H9 (cell line): ENCODE data around the gene PDCD2. TPM values are rescaled to one million over a fixed set of nuclear protein-coding genes. Genes with fewer than 3 reads are reported as not detected.
"Not testable (repeated sequence)": the region's sequence is repeated elsewhere in the genome, so short reads cannot be mapped to it uniquely, and the experiment has no call there.

ENCODE experiments used
- DNase-seq: peaks from one replicate; pipeline ENCODE4 v3.0.0-alpha.2; 2017
- H2AFZ ChIP-seq: one replicate; pipeline ENCODE4 v1.6.1; 2013; ENCODE audit warnings: mild to moderate bottlenecking, low read length, control low read depth, moderate library complexity
- H2AK5ac ChIP-seq: 2 replicates; pipeline ENCODE4 v1.6.1; 2013; ENCODE audit warnings: low read length, control low read depth, mixed read lengths; ENCODE audit not compliant: insufficient read length
- H2BK120ac ChIP-seq: one replicate; pipeline ENCODE4 v1.6.1; 2013; ENCODE audit warnings: low read depth, mild to moderate bottlenecking, low read length, control low read depth, inconsistent platforms; ENCODE audit not compliant: poor library complexity, severe bottlenecking
- H2BK12ac ChIP-seq: 2 replicates; pipeline ENCODE4 v1.6.1; 2013; ENCODE audit warnings: low read length, control low read depth, mixed read lengths, low read depth; ENCODE audit not compliant: insufficient read length
- H2BK15ac ChIP-seq: 2 replicates; pipeline ENCODE4 v1.6.1; 2013; ENCODE audit warnings: low read depth, low read length, control low read depth
- H2BK20ac ChIP-seq: one replicate; pipeline ENCODE4 v1.6.1; 2013; ENCODE audit warnings: low read depth, mild to moderate bottlenecking, low read length, control low read depth, inconsistent platforms; ENCODE audit not compliant: poor library complexity, severe bottlenecking
- H2BK5ac ChIP-seq: 2 replicates; pipeline ENCODE4 v1.6.1; 2013; ENCODE audit warnings: low read length, control low read depth, mixed read lengths; ENCODE audit not compliant: insufficient read length
- H3K14ac ChIP-seq: 2 replicates; pipeline ENCODE4 v1.6.1; 2013; ENCODE audit warnings: low read length, control low read depth; ENCODE audit not compliant: insufficient read depth
- H3K18ac ChIP-seq: 2 replicates; pipeline ENCODE4 v1.6.1; 2013; ENCODE audit warnings: low read depth, mild to moderate bottlenecking, mixed read lengths, low read length, control low read depth; ENCODE audit not compliant: insufficient read length
- H3K23ac ChIP-seq: 2 replicates; pipeline ENCODE4 v1.6.1; 2013; ENCODE audit warnings: low read length, control low read depth, mixed read lengths, low read depth; ENCODE audit not compliant: insufficient read length
- H3K23me2 ChIP-seq: 2 replicates; pipeline ENCODE4 v1.6.1; 2013; ENCODE audit warnings: low read depth, mild to moderate bottlenecking, mixed read lengths, low read length, control low read depth; ENCODE audit not compliant: insufficient read length, poor library complexity, severe bottlenecking
- H3K27ac ChIP-seq: 2 replicates; pipeline ENCODE4 v1.5.1; 2013; ENCODE audit warnings: low read length, control low read depth, mixed read lengths, low read depth; ENCODE audit not compliant: insufficient read length
- H3K27me3 ChIP-seq: 2 replicates; pipeline ENCODE4 v1.6.1; 2013; ENCODE audit warnings: low read length, control low read depth, inconsistent platforms; ENCODE audit not compliant: insufficient read depth
- H3K4ac ChIP-seq: 2 replicates; pipeline ENCODE4 v1.6.1; 2013; ENCODE audit warnings: low read depth, mild to moderate bottlenecking, control low read depth, inconsistent platforms, low read length, moderate library complexity
- H3K4me1 ChIP-seq: 2 replicates; pipeline ENCODE4 v1.6.1; 2013; ENCODE audit warnings: low read length, control low read depth, inconsistent platforms; ENCODE audit not compliant: insufficient read depth
- H3K4me2 ChIP-seq: 2 replicates; pipeline ENCODE4 v1.6.1; 2013; ENCODE audit warnings: low read length, control low read depth, mixed read lengths; ENCODE audit not compliant: insufficient read length, insufficient read depth
- H3K56ac ChIP-seq: 2 replicates; pipeline ENCODE4 v1.6.1; 2013; ENCODE audit warnings: low read depth, mild to moderate bottlenecking, mixed read lengths, low read length, control low read depth; ENCODE audit not compliant: insufficient read length
- H3K79me1 ChIP-seq: 2 replicates; pipeline ENCODE4 v1.6.1; 2013; ENCODE audit warnings: low read depth, mild to moderate bottlenecking, moderate library complexity, low read length, control low read depth, inconsistent platforms; ENCODE audit not compliant: insufficient read depth, poor library complexity, severe bottlenecking
- H3K79me2 ChIP-seq: 2 replicates; pipeline ENCODE4 v1.6.1; 2013; ENCODE audit warnings: low read length, control low read depth, inconsistent platforms; ENCODE audit not compliant: insufficient read depth
- H3K9ac ChIP-seq: 2 replicates; pipeline ENCODE4 v1.6.1; 2013; ENCODE audit warnings: low read length, control low read depth, mixed read lengths; ENCODE audit not compliant: insufficient read length; ENCODE audit errors: extremely low read depth
- H3K9me3 ChIP-seq: one replicate; pipeline ENCODE4 v1.6.1; 2013; ENCODE audit warnings: low read depth, low read length, inconsistent platforms; ENCODE audit not compliant: control insufficient read depth
- H3T11ph ChIP-seq: one replicate; pipeline ENCODE4 v1.6.1; 2013; ENCODE audit warnings: mild to moderate bottlenecking, low read length, control low read depth, inconsistent platforms
- H4K20me1 ChIP-seq: one replicate; pipeline ENCODE4 v1.6.1; 2013; ENCODE audit not compliant: control insufficient read depth, insufficient read length, insufficient read depth
- H4K5ac ChIP-seq: 2 replicates; pipeline ENCODE4 v1.6.1; 2013; ENCODE audit warnings: low read depth, mild to moderate bottlenecking, mixed read lengths, low read length, control low read depth; ENCODE audit not compliant: insufficient read length
- H4K8ac ChIP-seq: replicated peaks from 2 replicates; pipeline ENCODE4 v1.6.1; 2013; ENCODE audit warnings: low read length, control low read depth, mixed read lengths, low read depth; ENCODE audit not compliant: insufficient read length
- H4K91ac ChIP-seq: 2 replicates; pipeline ENCODE4 v1.6.1; 2013; ENCODE audit warnings: low read depth, mild to moderate bottlenecking, moderate library complexity, mixed read lengths, low read length, control low read depth; ENCODE audit not compliant: insufficient read length
- H3K27ac Mint-ChIP-seq, 3 experiments: 2 replicates in 2 of 3; 3 replicates in 1 of 3; pipeline ENCODE4 v1.8.0; 2020 to 2021; ENCODE audit warnings: mixed read lengths in 3 of 3, mild to moderate bottlenecking in 1 of 3, moderate library complexity in 1 of 3
- H3K27me3 Mint-ChIP-seq: 2 replicates; pipeline ENCODE4 v1.8.0; 2021; ENCODE audit warnings: low read depth, mild to moderate bottlenecking, moderate library complexity, mixed read lengths
- H3K36me3 Mint-ChIP-seq, 3 experiments: 2 replicates in 2 of 3; 3 replicates in 1 of 3; pipeline ENCODE4 v1.8.0; 2020 to 2021; ENCODE audit warnings: low read depth in 3 of 3, mixed read lengths in 3 of 3; ENCODE audit not compliant: insufficient read depth in 1 of 3
- H3K4me1 Mint-ChIP-seq, 2 experiments: 2 replicates each; pipeline ENCODE4 v1.8.0; 2020; ENCODE audit warnings: mixed read lengths in 2 of 2
- H3K4me3 Mint-ChIP-seq, 2 experiments: 2 replicates in 1 of 2; 3 replicates in 1 of 2; pipeline ENCODE4 v1.8.0; 2020 to 2021; ENCODE audit warnings: mild to moderate bottlenecking in 2 of 2, mixed read lengths in 2 of 2, moderate library complexity in 1 of 2
- H3K9me3 Mint-ChIP-seq, 2 experiments: 2 replicates in 1 of 2; 3 replicates in 1 of 2; pipeline ENCODE4 v1.8.0; 2020; ENCODE audit warnings: mild to moderate bottlenecking in 2 of 2, mixed read lengths in 2 of 2, moderate library complexity in 1 of 2
- CTCF ChIP-seq: fragments of 200-600 bp; sonication (generic); conservative IDR thresholded peaks from 3 replicates; pipeline ENCODE4 v1.8.0; 2021; ENCODE audit warnings: antibody characterized with exemption, mild to moderate bottlenecking
- WGBS: extraction: QIAGEN DNeasy Blood & Tissue Kit; methylation state at CpG from one replicate; pipeline ENCODE4 v1.1.7; 2013; ENCODE audit warnings: missing lambda C conversion rate, low lambda C conversion rate, mixed read lengths; ENCODE audit not compliant: insufficient read length; ENCODE audit errors: extremely low coverage; 5-methylcytosine and 5-hydroxymethylcytosine counted together
- long read RNA-seq: library from polyadenylated mRNA; unstranded; transcript quantifications from one replicate; pipeline ENCODE4 v2.0.0, GENCODE V29; 2020
- total RNA-seq: library from RNA; stranded (reverse); gene quantifications from 2 replicates; pipeline ENCODE4 v1.2.1, GENCODE V29; 2021

The PDCD2 gene
- total RNA-seq, result 78.5 and 82.1 TPM in 2 replicates
- long read RNA-seq, transcript PDCD2-215 (4 exons, 1,287 nt), result minor isoform, 5 of 31 reads
- long read RNA-seq, transcript PDCD2-208 (6 exons, 3,378 nt), result major isoform, 8 of 31 reads
- long read RNA-seq, partial matches to known transcripts, result 2 of 31 reads
- long read RNA-seq, other reads (novel, unspliced or antisense), result 3 of 31 reads

GRCh38 chr6:170584181-170584953, at the start of gene PDCD2:
TSS of gene PDCD2 (minus strand) at chr6:170584637. CDS start at chr6:170584581, 56 bp downstream.
- no peak within 1 kb of the TSS for H4K8ac ChIP-seq
- no peaks in the 10 kb centered on the region; the same call in 1 of the 2 replicates for H3K27me3 Mint-ChIP-seq
- H3K9me3 Mint-ChIP-seq, result peaks cover 1 to 3% of the 10 kb centered on the region in 2 experiments; a peak in 4 of 5 replicates
- peak; percentile 94 for DNase-seq
- H4K5ac ChIP-seq, result no peak within 1 kb of the TSS
- H4K91ac ChIP-seq, result no peak within 1 kb of the TSS
- peaks cover 19 to 25% of the 10 kb centered on the region in 2 experiments for H3K4me1 Mint-ChIP-seq
- no peak within 1 kb of the TSS for H3K4ac ChIP-seq
- peaks cover 3% of the 10 kb centered on the region for H3K79me1 ChIP-seq
- peak within 1 kb of the TSS; percentile 87 for H3K4me2 ChIP-seq
- peak within 1 kb of the TSS; percentile 35 for H2BK5ac ChIP-seq
- H3T11ph ChIP-seq, result no peak within 1 kb of the TSS
- no peak within 1 kb of the TSS for H2BK120ac ChIP-seq
- H2BK15ac ChIP-seq, result no peak within 1 kb of the TSS
- H2BK12ac ChIP-seq, result no peak within 1 kb of the TSS
- H3K23ac ChIP-seq, result no peak within 1 kb of the TSS
- peak within 1 kb of the TSS; percentile 97 to 98 for H3K4me3 Mint-ChIP-seq
- no CpG with 5 or more reads among the region's 81 CpGs for WGBS
- peak within 1 kb of the TSS; percentile 65 for H3K27ac ChIP-seq
- H3K36me3 Mint-ChIP-seq, result peaks cover 20 to 42% (median 25%) of the 10 kb centered on the region in 3 experiments; a peak in 6 of 7 replicates
- peaks cover 8% of the 10 kb centered on the region for H3K23me2 ChIP-seq
- no peak within 1 kb of the TSS for H2AK5ac ChIP-seq
- no peak for TF ChIP-seq CTCF
- H3K14ac ChIP-seq, result peak within 1 kb of the TSS; percentile 81
- H2AFZ ChIP-seq, result no peak within 1 kb of the TSS
- H3K9ac ChIP-seq, result peak within 1 kb of the TSS; percentile 78
- H3K27me3 ChIP-seq, result no peaks in the 10 kb centered on the region
- H4K20me1 ChIP-seq, result peaks cover 4% of the 10 kb centered on the region
- H3K9me3 ChIP-seq, result no peaks in the 10 kb centered on the region
- no peak within 1 kb of the TSS for H2BK20ac ChIP-seq
- H3K18ac ChIP-seq, result peak within 1 kb of the TSS; percentile 27
- peaks cover 5% of the 10 kb centered on the region; the same call in 1 of the 2 replicates for H3K4me1 ChIP-seq
- no peak within 1 kb of the TSS for H3K56ac ChIP-seq
- H3K27ac Mint-ChIP-seq, result peak within 1 kb of the TSS; percentile 98 to 99 (median 99)
- H3K79me2 ChIP-seq, result peaks cover 7% of the 10 kb centered on the region; the same call in 1 of the 2 replicates

- not testable (repeated sequence) for H3K4ac ChIP-seq, H3K4me3 Mint-ChIP-seq, H2BK120ac ChIP-seq, H3K14ac ChIP-seq, H3K18ac ChIP-seq, H2BK5ac ChIP-seq, H2AK5ac ChIP-seq, DNase-seq, H3K36me3 Mint-ChIP-seq, H3K4me1 ChIP-seq, H3K23ac ChIP-seq, H4K5ac ChIP-seq, H3K56ac ChIP-seq, H4K91ac ChIP-seq, H3K79me1 ChIP-seq, H3K27me3 ChIP-seq, H3K9me3 ChIP-seq, H4K8ac ChIP-seq, H4K20me1 ChIP-seq, H3T11ph ChIP-seq, H3K4me2 ChIP-seq, H3K79me2 ChIP-seq, H3K27ac Mint-ChIP-seq, H2BK12ac ChIP-seq, H3K27ac ChIP-seq, H3K9me3 Mint-ChIP-seq, H3K9ac ChIP-seq, H2AFZ ChIP-seq, H3K23me2 ChIP-seq, H2BK20ac ChIP-seq, H3K4me1 Mint-ChIP-seq, H3K27me3 Mint-ChIP-seq, H2BK15ac ChIP-seq
- whole genome bisulfite sequencing, result no CpG with 5 or more reads among the region's 1 CpG
Observed at GRCh38 chr6:170616020-170616554, 31.6 kb upstream of the PDCD2 start.
